ENCODE results near the gene CHST1. TPM values are rescaled to one million over a fixed set of nuclear protein-coding genes. Genes with fewer than 3 reads are reported as not detected.

The CHST1 gene
- total RNA-seq, 1 donor from 2014 or later: 2.6 TPM

- Mint-ChIP-seq H3K36me3 (ENCODE audit: low read depth, unreplicated experiment) (no peaks in the 10 kb centered on the region), H3K27ac (ENCODE audit: unreplicated experiment) (no peak overlapping the region), H3K4me1 (ENCODE audit: low read depth, unreplicated experiment) (peaks cover 8% of the 10 kb centered on the region), H3K9me3 (ENCODE audit: unreplicated experiment) (peaks cover 7% of the 10 kb centered on the region), H3K27me3 (ENCODE audit: low read depth, unreplicated experiment) (peaks cover 73% of the 10 kb centered on the region), H3K4me3 (ENCODE audit: unreplicated experiment) (no peak overlapping the region)
- Histone ChIP-seq H3K4me1 (ENCODE audit: insufficient read depth, low read length) (no peaks in the 10 kb centered on the region), H3K79me2 (ENCODE audit: insufficient read depth, low read length) (no peaks in the 10 kb centered on the region), H3K27ac (ENCODE audit: low read depth, low read length) (no peak overlapping the region), H3K27me3 (ENCODE audit: insufficient read depth, low read length) (peaks cover 6% of the 10 kb centered on the region), H4K20me1 (ENCODE audit: insufficient read depth, low read length) (no peaks in the 10 kb centered on the region), H3K4me3 (ENCODE audit: insufficient read depth, low read depth, low read length) (no peak overlapping the region), H3K36me3 (ENCODE audit: insufficient read depth, low read length) (no peaks in the 10 kb centered on the region), H3K9ac (ENCODE audit: low read length) (no peak overlapping the region), H3K4me2 (ENCODE audit: low read length) (no peak overlapping the region), H3K9me3 (ENCODE audit: insufficient read depth, low read depth, low read length) (no peaks in the 10 kb centered on the region), H2AFZ (ENCODE audit: low read depth, low read length) (no peak overlapping the region)
- FAIRE-seq (no peak), DNase-seq (ENCODE audit: low read depth) (no peak)
- no peak for TF ChIP-seq CTCF (IDR thresholded peaks at IDR 0.05; ENCODE audit: insufficient read depth, low read depth, low read length)
- TF ChIP-seq EZH2 (IDR thresholded peaks at IDR 0.05; ENCODE audit: insufficient read depth, low read length): no peak
These were observed 56.1 kb downstream of the CHST1 start for GRCh38 chr11:45609337-45609736.

GRCh38 chr11:45607995-45608394 lies 57.4 kb downstream of the CHST1 start:
- Histone ChIP-seq H3K79me2 (ENCODE audit: insufficient read depth, low read length) (no peaks in the 10 kb centered on the region), H3K36me3 (ENCODE audit: insufficient read depth, low read length) (no peaks in the 10 kb centered on the region)
- no peak for TF ChIP-seq EZH2 (IDR thresholded peaks at IDR 0.05; ENCODE audit: insufficient read depth, low read length)
- no peak for TF ChIP-seq CTCF (IDR thresholded peaks at IDR 0.05; ENCODE audit: insufficient read depth, low read depth, low read length)

GRCh38 chr11:45606514-45607281 lies 58.7 kb downstream of the CHST1 start:
- Mint-ChIP-seq H3K27ac (ENCODE audit: unreplicated experiment) (no peak overlapping the region), H3K36me3 (ENCODE audit: low read depth, unreplicated experiment) (no peaks in the 10 kb centered on the region), H3K9me3 (ENCODE audit: unreplicated experiment) (peaks cover 10% of the 10 kb centered on the region), H3K4me1 (ENCODE audit: low read depth, unreplicated experiment) (peaks cover 8% of the 10 kb centered on the region), H3K27me3 (ENCODE audit: low read depth, unreplicated experiment) (peaks cover 76% of the 10 kb centered on the region), H3K4me3 (ENCODE audit: unreplicated experiment) (no peak overlapping the region)
- Histone ChIP-seq H3K4me3 (ENCODE audit: insufficient read depth, low read depth, low read length) (no peak overlapping the region), H3K4me2 (ENCODE audit: low read length) (no peak overlapping the region), H3K27me3 (ENCODE audit: insufficient read depth, low read length) (peaks cover 17% of the 10 kb centered on the region), H4K20me1 (ENCODE audit: insufficient read depth, low read length) (no peaks in the 10 kb centered on the region), H3K79me2 (ENCODE audit: insufficient read depth, low read length) (no peaks in the 10 kb centered on the region), H3K36me3 (ENCODE audit: insufficient read depth, low read length) (no peaks in the 10 kb centered on the region), H3K4me1 (ENCODE audit: insufficient read depth, low read length) (no peaks in the 10 kb centered on the region), H3K27ac (ENCODE audit: low read depth, low read length) (no peak overlapping the region), H2AFZ (ENCODE audit: low read depth, low read length) (no peak overlapping the region), H3K9me3 (ENCODE audit: insufficient read depth, low read depth, low read length) (no peaks in the 10 kb centered on the region), H3K9ac (ENCODE audit: low read length) (no peak overlapping the region)
- no peak for DNase-seq (ENCODE audit: low read depth)
- TF ChIP-seq CTCF (IDR thresholded peaks at IDR 0.05; ENCODE audit: insufficient read depth, low read depth, low read length) (no peak), EZH2 (IDR thresholded peaks at IDR 0.05; ENCODE audit: insufficient read depth, low read length) (no peak)
- no peak for FAIRE-seq

More at GRCh38 chr11:45607995-45608394, 57.4 kb downstream of the CHST1 start:
- no peak overlapping the region for H3K9ac ChIP-seq (ENCODE audit: low read length)
- DNase-seq (ENCODE audit: low read depth): no peak
- no peak overlapping the region for H2AFZ ChIP-seq (ENCODE audit: low read depth, low read length)
- H3K4me3 ChIP-seq (ENCODE audit: insufficient read depth, low read depth, low read length): no peak overlapping the region
- peaks cover 8% of the 10 kb centered on the region for H3K4me1 Mint-ChIP-seq (ENCODE audit: low read depth, unreplicated experiment)
- H3K9me3 ChIP-seq (ENCODE audit: insufficient read depth, low read depth, low read length): no peaks in the 10 kb centered on the region
- no peaks in the 10 kb centered on the region for H3K36me3 Mint-ChIP-seq (ENCODE audit: low read depth, unreplicated experiment)
- no peak overlapping the region for H3K27ac Mint-ChIP-seq (ENCODE audit: unreplicated experiment)
- H3K9me3 Mint-ChIP-seq (ENCODE audit: unreplicated experiment): peaks cover 10% of the 10 kb centered on the region
- no peaks in the 10 kb centered on the region for H4K20me1 ChIP-seq (ENCODE audit: insufficient read depth, low read length)
- no peak overlapping the region for H3K4me2 ChIP-seq (ENCODE audit: low read length)
- H3K27me3 ChIP-seq (ENCODE audit: insufficient read depth, low read length): peaks cover 15% of the 10 kb centered on the region
- no peak overlapping the region for H3K27ac ChIP-seq (ENCODE audit: low read depth, low read length)
- H3K4me1 ChIP-seq (ENCODE audit: insufficient read depth, low read length): no peaks in the 10 kb centered on the region
- FAIRE-seq: no peak
- peaks cover 83% of the 10 kb centered on the region for H3K27me3 Mint-ChIP-seq (ENCODE audit: low read depth, unreplicated experiment)
- no peak overlapping the region for H3K4me3 Mint-ChIP-seq (ENCODE audit: unreplicated experiment)

Data from astrocyte (in vitro differentiated cells and primary cell).